HG03064 (cell line): ENCODE results near the gene VWCE.
"Not testable (repeated sequence)": the region's sequence is repeated elsewhere in the genome, so short reads cannot be mapped to it uniquely, and the experiment has no call there.

Source experiments
- ATAC-seq: cut with Tn5 transposase; IDR thresholded peaks from one replicate; pipeline ENCODE4 v1.9.1; 2021; ENCODE audit warnings: low read depth; ENCODE audit not compliant: unreplicated experiment

Gene VWCE

DNA sequence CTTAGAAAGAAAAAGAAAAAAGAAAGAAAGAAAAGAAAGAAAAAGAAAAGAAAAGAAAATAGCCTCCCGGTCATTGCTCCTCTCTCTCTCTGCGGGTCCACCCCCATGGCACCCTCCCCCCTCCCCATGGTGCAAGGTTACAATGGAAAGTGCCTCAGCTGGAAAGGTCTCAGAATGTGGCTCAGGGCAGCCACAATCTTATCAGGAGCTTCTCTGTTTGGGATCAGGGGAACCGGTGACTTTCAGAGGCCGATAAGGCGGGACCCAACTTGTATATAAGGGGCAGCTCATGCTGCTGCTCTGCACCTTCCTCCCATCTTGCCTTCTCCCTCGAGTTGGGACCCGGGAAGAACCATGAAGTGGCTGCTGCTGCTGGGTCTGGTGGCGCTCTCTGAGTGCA lies 73.1 kb downstream of the VWCE start, which contains the start of gene PGA4:
PGA4 (plus strand) TSS at position 301 of the 400 bp plus-strand sequence; CDS start at position 355, 54 bp downstream.
- not testable (repeated sequence) for ATAC-seq

DNA sequence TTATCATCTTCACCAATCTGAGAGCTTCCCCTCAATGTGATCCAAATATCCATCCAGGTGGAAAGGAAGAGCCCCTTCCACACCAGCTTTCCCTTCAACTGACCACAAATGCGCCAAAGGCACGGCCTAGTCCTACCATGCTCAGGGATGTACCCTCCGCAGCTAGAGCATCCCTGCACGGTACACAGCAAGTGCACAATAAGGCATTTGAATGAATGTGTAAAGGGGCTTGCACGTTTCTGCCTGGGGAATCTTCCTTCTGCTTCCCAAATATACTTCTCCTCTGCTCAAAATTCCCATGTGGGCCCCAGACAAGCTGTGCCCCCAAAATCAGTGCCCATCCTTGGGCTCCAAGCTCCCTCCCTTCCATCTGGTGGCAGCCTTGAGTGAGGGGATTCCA lies 76.1 kb downstream of the VWCE start:
- ATAC-seq: not testable (repeated sequence)

DNA sequence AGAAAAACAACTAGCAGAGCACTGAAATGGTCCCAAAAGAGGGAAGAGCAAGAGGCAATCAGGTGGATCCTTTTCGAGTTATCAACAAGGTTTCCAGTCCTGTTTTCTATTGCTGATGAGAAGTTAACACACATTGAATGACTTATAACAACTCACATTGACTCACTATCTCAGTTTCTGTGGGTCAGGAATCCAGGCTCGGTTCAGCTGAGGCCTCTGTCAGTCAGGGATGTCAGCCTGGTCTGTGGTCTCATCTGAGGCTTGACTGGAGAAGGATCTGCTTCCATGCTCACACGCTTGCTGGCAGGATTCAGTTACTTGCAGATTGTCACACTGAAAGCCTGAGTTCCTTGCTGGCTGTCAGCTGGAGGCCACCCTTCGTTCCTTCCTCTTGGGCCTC lies 76.8 kb downstream of the VWCE start:
- ATAC-seq: not testable (repeated sequence)

DNA sequence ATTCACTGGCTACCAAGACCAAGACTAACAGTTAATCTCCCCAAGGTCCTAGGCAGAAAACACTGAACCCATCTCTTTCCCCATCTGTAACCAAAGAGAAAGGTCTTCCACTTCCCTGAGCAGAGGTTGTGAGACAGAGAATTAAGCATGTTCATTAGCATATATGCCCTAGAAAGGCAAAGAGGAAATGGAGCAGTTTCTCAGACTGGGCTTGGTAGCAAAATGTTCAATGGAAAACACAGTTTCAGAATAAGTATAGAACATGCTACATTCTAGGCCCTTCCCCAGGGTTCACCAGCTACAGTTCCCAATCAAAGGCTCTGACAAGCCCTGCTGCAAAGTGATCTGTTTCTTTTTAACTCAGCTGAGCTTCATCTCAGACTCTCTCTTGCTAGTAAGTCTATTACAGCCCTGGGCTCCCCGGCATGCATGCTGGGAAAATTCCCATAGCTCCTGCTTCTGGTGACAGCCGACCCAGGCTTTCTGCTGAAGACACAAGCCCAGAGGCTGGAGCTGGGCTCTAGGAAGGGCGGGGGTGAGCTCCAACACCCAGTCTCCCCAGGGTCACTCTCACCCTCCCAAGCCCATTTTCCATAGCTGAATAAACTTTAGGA lies 81.3 kb downstream of the VWCE start:
- not testable (repeated sequence) for ATAC-seq

DNA sequence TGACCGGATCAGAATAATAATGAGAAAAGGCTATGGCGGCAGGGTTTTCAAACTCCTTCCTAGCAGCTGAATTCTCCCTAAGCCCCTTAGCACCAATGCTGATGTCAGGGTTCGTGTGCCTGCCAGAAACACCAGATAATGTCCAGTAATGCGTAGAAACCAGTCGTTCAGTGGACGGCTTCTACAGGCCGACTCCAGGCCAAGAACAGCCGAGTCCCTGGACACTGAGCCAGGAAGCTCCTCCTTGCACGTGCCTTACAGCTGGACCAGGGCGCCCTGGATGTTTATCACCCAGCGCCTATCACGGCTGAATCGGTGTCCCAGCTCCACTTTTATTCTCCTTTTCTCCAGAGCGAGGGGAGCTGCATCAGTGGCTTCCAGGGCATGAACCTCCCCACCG lies 82.9 kb downstream of the VWCE start:
- ATAC-seq: not testable (repeated sequence)

DNA sequence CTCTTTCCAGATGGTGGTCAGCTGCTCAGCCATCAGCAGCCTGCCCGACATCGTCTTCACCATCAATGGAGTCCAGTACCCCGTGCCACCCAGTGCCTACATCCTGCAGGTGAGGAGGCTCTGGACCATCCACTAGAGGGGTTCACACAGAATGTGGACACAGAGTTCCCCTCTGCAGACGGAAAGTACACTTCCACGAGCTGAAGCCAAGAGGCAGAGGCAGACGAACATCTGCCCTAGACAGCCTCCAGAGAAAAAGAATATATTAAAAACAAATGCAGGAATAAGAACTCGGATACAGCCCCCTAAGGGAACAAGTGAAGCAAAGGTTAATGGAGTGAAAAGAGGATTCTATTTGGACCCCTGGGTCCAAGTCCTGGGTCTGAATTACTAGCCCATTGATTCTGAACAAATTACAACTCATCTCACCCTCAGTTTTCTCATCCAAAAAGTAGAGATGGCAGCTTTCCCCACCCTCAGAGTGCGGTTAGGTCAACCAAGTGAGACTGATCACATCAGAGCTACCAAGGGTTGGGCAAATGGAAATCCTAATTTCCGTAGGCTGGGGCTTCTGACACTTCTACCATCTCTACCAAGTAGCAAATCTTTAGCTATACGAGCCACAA lies 83.7 kb downstream of the VWCE start:
- not testable (repeated sequence) for ATAC-seq

DNA sequence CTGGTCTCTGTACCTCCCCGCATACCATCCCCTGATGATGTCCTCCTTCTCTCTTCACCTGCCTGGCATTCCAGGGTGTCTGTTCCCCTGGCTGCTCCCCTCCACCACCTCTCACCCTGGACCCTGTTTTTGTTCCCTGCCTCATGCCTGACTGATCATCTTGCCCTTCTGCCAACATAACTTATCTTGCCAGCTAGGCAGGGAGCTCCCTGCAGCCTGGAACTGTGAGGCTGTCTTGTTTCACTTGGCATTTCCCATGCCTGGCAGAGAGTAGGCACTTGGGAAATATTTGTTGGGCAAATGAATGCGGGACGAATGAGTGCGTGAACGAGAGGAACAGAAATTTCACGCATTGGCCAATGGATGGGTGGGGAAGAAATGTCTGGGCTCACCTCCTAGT lies 84.5 kb downstream of the VWCE start:
- not testable (repeated sequence) for ATAC-seq
